HG02981 (cell line): ENCODE results near the gene SIK3.
A peak's percentile ranks its signal among the peaks of the same experiment; 100 is the strongest.

Experiments
- ATAC-seq: cut with Tn5 transposase; IDR thresholded peaks from one replicate; pipeline ENCODE4 v1.9.1; 2021; ENCODE audit warnings: mild to moderate bottlenecking, moderate library complexity; ENCODE audit not compliant: unreplicated experiment

Gene SIK3

DNA sequence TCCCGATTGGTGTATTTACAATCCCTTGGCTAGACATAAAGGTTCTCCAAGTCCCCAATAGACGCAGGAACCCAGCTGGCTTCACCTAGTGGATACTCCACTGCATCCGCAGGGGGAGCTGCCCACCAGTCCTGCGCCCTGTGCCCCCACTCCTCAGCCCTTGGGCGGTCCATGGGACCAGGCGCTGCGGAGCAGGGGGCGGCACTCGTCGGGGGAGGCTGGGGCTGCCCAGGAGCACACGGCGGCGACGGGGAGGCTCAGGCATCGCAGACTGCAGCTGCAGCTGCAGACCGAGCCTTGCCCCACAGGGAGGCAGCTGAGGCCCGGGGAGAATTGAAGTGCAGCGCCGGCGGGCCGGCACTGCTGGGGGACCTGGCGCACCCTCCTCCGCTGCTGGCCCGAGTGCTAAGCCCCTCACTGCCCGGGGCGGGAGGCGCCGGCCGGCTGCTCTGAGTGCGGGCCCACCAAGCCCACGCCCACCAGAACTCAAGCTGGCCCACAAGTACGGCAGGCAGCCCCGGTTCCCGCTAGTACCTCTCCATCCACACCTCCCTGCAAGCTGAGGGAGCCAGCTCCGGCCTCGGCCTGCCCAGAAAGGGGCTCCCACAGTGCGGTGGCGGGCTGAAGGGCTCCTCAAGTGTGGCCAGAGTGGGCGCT, 12.2 kb upstream of the SIK3 start:
- no peak for ATAC-seq

DNA sequence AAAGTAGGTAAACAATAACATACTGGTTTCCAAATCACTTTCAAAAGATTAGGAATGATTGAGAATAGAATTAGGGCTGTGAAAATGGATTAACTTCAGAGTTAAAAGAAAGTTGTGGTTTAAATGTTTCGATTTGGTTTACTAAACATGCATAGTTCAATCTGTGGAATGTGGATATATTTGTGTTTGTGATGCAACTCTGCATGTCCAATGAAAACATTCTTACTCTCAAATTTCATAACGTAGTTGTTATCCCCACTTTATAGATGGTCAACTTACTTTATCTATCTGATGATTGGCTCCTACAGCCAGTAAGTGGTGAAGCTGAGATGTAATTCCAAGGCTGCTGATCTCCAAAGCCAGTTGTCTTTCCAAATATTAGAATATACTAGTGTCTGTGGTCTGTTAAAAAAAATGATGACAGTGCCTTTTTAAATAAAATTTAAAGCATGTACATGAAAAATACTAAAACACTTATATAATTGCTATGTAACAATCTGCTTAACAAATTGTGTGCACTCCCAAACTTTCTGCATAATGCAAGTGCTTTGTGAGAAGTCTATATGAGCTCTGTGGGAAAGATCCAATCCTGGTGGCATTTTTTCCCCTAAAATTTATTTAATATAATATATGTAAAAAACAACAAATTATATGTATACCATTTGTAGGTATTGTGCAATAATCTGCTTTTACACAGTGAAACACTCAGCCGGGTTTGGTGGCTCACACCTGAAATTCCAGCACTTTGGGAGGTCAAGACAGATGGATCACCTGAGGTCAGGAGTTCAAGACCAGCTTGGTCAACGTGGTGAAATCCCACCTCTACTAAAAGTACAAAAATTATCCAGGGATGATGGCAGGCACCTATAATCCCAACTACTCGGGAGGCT, 9.7 kb upstream of the SIK3 start:
- ATAC-seq, result no peak

DNA sequence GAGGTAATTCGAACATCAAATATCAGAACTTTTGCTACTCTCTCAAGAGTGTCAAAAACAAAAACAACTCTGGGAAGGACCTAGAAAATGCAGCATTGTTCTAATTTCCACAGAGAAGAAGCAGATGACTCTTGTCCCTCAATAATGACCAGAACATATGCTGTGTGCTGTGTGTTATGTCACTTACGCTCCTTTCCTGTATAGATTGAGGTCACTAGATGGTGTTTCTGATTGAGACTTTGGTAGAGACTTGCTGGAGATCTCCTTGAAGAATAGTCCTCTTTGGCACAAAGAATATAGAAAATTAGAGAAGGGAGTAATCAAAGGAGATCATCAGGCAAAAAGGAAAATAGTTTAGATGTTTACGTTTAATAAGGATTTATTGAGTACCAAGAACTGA, 2.3 kb upstream of the SIK3 start:
- no peak for ATAC-seq

DNA sequence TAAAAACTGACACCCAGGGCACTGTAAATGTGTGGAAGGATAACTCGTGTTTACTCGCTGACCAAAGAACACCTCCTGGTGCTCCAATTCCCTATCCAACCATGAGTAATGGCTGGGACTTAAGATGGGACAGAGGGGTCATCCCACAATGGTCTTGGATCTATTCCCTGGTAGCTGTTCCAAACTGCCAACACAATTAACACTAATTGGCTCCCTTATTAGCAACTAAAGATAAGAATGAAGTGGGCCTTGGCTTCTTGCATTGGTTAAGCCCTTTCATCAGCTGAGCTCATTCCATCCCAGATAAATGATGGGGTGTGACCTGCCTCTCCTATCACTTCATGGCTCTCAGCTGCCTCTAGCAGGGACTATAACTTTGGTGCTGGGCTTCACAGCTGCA, 1.5 kb upstream of the SIK3 start:
- ATAC-seq, result no peak

DNA sequence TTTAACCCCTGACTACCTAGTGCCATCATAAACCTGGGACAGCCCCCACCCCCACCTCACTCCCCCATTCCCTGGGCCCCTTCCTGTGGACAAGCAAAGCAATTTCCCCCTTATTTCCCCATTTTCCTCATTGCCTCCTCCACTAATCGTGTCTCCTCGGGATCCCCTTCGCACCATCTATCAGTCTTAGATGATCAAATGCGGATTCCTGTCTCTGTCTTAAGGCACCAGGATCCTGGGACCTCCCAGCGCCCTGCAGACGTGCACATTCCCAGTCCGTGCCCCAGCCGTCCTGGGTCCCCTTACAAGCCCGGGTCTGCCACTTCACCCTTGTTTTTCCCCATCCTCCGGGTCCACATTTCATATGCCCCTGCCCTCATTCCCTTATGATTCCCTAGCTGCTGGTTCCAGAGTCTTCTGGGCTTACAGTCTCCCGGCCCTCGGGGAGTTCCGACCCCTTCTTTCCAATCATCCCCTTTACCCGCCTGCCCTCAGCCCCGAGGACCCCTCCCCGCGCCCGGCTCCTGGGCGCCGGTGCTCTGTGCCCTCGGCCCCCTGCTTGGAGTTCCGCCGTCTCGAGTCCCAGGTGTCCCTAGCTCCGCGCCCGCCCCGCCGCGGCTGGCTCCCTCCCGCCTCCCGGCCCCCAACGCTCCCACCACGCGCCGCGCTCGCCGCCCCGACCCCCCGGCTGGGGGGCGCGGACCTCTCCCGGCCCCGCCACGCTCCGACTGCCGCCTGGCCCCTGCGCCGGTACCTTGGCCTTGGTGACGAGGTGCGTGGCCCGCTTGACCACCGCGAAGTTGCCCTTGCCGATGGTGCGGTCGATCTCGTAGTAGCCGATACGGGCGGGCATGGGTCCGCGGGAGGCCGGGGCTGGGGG, 599 bp downstream of the SIK3 start:
- ATAC-seq, result peak; percentile 16

DNA sequence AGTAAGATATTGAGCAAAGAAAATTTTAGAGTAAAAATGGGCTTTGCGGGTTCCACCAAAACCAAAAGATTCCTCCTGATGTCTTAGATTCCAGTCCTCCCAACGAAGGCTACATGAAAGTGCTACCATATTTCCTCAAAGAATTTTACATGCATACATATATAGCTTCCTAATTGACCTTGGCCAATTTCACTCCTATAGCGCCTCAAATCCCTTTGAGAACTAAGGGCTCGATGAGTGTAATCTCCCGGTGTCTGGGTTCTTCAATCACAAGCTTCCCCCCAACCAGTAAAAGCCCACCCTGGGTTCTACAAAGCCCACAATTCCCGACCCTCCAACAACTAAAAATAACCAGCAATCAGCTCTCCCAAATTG, 1.2 kb downstream of the SIK3 start:
- no peak for ATAC-seq

DNA sequence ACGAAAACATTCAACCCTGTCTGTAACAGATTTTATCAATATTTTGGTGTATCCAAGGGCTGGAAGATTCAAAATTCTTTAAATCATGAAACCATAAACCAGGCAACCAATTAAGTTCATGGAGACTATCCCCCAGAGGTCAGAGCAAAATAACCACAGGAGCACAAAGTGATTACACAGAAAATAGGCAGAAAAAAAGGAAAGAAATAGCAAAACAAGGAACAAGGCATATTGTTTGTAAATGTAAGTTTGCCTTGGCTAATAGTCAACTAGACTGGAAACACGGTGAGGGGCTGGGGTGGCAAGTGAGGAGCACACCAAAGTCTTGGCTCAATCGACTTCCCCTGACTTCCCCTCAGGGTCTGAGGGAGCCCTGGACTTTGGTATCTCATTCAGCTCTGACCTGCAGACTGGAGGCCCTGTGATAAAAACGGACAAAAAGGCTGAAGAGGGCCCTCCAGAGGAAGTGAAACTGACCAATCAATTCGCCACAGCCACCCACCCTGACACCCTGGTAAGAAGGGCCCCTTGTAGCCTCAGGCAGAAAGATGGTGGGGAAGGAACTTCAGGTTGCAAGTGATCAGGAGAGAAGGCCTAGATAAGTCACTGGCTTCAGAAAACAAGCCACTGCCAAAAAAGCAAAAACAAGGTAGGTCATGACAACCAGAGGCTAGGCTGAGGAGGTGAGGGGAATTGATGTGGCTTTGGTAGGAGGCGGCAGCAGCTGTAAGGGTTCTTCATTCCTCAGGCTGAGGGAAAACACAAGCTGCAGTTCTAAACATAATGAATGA, 1.8 kb downstream of the SIK3 start:
- peak; percentile 38 for ATAC-seq

DNA sequence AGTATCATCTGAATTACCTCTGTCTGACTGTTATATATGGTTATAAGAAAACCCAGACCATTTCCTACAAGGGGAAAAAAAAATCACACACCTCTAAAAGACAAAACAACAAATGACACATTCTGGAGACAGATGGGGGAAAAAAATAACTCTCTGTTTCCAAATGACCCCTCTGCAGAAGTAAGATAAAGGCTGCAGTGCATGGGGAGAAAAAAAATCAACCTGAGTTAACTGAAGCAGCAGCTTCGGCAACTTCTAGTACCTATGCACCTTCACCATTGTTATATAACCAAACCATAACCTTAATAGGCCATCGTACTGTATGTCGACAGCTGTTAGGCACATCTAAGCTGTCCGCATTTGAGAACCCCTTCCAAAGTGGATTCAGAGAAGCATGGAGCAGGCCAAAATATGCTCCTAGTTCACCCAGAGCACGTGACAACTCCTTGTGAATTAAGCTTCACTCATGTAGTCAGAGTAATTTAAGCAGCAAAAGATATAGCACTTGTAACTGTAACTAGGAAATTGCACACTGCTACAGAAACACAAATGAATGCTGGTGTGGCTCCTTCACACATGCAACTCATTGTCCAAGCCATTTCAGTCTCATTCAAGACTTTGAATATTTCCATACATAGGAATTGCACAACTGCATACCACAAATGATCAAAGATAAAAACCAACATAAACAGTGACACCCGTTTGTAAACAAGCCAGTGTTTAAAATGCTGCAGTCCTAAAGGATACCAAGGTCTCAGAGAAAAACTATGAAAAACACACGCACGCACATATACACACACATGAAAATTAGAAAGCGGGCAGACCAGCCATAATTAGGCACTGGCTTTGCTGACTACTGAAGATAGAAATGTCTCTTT, 2.7 kb downstream of the SIK3 start:
- no peak for ATAC-seq

DNA sequence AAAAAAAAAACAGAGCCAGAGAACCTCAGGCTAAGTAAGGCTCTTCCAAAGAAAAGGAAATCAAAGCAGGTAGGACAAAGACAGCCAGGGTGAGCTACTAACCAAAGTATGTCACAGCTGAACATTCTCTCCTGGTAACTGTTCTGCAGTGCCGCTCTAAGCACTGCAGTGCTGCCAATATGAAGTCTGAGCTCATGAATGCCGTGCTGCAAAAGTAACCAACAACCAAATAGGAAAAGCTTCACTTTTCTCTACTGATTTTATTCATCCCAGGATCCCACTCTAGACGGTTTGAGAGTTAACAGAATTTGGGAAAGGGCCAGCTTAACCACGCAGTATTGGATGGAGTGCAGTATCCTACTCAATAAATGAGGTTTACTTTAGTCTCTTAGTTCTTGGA, 3.5 kb downstream of the SIK3 start:
- ATAC-seq, result no peak

DNA sequence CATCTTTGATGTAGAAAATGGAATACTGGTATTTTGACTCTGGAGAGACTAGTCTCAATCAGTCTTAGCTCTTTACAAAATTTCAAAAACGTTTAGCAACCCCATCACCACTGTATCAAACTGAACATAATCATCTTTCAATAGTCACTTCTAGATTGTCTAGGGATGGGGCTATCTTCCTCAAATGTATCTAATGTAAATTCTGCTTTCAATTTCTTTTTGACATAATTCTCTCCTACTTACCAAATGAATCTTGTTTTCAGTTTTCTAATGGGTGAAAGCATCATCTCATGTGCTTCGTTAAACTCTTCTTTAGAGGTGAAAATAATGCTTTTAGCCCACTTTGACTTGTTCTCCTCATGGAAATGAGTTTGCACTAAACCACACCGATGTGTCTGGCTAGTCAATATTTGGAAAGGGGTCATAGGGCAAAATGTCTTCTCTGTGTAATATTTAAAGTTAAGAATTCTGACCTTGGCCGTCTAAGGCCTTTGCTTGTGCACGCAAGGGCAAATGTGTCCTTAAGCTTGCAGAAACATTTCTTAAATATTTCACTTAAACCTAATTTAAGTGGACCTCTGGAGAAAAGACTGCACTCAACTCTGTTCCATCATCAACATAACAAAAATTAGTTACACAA, 5.2 kb downstream of the SIK3 start:
- ATAC-seq, result no peak

DNA sequence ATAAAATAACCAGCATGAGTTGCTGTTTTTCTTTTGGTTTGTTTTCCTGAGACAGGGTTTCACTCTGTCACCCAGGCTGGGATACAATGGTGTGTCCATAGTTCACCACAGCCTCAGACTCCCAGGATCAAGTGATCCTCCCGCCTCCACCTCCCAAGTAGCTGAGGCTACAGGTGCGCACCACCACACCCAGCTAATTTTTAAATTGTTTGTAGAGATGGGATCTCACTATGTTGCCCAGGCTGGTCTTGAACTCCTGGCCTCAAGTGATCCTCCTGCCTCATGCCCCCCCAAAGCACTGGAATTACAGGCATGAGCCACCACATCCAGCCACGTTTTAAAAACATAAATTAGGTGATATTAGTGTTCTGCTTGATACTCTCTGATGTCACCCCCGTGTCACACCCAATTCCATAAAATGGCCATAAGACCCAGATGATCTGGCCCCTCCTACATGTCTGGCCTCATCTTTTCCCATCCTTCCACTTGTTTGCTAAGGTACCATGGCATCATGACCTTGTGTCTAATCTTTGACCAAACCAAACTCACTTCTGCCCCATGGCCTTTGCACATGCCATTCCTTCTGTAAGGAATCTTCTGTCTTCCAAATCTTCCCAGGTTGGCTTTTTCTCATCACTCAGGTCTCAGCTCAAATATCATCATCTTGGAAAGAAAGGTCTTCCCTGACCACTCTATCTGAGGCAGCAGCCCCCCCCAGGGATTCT, 6.3 kb downstream of the SIK3 start:
- ATAC-seq, result no peak

DNA sequence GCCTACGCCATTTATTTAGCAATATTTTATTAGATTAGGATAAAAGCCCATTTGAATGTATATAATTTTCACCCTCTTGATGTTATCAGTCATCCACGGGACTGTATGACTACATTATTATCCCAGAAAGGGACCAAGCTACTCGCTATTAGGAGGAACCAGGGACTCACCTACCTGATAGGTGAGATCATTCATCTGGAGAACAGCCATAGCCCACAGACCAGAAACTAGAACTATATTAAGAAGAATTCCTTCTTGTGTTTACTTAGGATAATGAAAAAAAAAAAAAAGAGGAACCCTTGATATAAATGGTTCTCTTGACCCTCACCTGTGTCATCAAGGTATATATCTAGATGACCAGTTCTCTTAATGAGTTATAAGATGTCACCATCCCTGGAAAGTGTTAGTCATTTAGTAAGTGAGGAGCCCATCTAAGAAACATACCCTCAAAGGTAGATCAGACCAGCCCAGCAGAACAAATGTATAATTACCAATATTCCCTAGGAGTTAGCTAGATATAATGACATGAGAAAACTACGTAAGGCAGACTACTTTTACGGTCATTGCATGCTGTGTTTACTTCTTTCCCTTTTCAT, 8.0 kb downstream of the SIK3 start:
- ATAC-seq, result no peak

DNA sequence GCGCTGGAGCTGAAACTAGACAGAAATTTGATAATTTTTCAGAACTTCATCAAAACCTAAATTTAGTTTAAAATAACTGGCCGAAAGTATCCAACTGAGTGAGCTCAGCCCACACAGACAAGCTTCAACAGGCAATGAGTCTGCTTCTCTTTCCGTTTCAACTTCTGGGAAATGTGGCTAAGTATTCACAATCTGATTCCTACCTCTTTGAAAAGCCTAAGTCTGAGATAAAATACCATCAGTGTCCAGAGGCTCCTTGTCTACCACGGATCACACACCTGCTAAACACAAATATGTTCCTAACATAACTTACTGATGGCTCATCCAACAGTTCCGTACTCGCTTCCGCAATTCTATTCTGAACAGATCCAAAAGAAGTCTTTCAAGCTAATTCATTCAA, 8.5 kb downstream of the SIK3 start:
- no peak for ATAC-seq

DNA sequence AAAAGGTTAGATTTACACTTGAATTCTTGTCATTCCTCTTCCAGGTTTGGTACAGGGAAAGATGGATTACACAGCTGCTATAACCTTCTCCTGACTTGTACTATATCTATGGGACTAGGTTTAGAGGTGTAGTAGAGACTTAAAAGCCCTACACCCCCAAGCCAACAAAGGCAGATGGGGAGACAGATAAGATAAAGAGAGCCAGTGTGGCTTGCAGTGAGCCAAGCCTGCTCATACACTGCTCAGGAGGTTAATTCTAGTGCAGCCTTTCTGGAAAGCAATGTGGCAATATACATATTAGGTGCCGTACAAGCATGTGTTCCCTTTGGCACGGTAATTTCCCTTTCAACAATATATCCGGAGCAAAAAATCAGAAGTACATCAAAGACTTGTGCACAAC, 10.8 kb downstream of the SIK3 start:
- no peak for ATAC-seq

DNA sequence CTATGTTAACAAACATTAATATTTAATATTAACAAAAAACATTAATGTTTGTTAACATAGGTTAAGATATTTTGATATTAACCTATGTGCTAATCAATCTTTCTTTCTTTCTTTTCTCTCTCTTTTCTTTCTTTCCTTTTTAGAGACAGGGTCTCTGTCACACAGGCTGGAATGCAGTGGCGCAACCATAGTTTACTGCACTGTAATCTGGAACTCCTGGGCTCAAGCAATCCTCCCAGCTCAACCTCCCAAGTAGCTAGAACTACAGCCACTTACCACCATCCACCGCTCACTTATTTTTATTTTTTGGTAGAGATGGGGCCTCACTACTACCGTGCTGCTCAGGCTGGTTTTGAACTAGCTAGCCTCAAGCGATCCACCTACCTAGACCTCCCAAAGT, 13.2 kb downstream of the SIK3 start:
- ATAC-seq, result no peak

DNA sequence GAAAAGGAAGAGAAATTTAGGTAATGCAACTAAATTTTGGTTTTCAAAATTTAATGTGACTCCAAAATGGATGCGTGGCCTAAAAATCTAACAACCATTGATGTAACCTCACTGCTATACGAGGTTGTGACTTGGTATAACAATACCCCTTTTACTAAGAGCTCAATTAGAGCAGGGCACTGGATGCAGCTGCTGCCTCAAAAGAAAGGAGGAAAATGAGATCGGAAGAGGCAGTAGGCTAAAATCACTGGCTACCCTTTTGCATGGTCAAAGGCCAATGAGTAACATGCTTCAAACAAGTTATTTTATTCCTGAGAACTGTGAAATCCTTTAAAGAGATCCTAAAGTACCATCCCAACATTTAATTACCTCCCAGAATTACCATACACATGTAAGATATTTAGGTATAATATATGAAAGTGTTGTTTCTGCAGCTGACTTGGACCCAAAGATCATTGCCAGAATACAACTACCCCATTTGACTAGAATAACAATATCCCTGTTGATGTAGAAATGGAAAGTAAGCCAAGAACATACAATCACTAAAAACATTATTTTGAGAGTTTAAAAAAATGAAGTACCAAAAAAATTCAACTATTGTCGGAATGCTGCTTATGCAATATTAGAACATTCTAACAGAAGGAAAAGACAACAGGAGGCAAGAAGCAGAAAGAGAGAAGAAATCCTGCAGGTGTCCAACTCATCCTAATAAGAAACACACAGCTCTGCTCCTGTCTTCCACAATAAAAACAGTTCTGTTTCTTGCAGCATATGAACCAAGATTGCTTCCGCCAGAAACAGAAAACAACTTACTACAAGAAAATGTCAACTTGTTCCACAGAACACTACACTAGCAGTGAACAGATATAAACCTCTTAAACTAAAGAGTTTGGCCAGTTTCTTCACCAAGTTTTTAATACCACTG, 15.0 kb downstream of the SIK3 start:
- ATAC-seq, result no peak

DNA sequence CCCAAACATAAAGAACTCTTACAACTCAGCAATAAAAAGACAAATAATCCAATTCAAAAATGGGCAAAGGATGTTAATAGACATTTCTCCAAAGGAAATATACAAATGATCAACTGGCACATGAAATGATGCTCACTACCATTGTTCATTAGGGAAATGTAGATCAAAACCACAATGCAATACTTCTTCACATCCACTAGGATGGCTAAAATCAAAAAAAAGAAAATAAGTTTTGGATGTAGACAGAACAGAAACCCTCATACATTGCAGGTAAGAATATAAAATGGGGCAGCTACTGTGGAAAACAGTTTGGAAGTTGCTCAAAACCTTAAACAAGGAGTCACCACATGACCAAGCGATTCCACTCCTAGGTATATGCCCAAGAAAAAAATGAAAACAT, 16.3 kb downstream of the SIK3 start:
- no peak for ATAC-seq
